Measurements from ENCODE around the gene GFRA4.
A peak's percentile ranks its signal among the peaks of the same experiment; 100 is the strongest.

GFRA4 gene

DNA sequence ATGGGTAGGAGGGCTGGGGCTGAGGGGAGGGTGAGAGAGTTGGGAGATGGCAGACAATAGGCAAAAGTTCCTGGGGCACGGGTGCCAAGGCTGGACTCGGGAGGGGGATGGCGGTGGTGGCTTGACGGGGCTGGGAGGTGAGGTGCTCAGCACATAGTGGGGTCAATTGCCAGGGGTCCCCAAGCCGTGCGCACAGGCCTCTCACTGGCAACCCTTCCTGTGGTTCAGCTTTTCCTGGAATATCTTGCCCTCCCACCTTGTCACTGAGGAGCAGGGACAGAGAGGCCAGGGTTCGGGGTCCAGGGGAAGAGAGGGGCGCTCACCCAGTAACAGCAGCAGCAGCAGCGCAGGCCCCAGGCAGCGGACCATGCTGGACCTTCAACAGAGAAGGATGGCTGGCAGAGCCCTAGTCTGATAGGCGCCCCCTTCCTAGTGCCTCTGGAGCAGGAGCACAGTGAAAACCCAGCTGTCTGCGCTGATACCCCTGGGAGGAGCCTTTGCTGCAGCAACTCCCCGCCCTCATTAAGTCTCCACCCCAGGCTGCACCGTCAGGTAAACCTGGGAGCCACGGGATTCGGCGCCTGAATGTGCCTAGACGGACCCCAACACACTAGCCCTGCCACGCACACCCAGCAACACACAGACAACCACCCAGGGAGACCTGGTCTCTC lies at the start of gene GFRA4:
Gene GFRA4 (minus strand): TSS at position 369 of the 671 bp plus-strand sequence. CDS start 0 bp downstream, at position 369.
- no peak for DNase-seq

GRCh38 chr20:3712279-3712873 lies 49.2 kb upstream of the GFRA4 start, which contains the start of gene SIGLEC1:
Gene SIGLEC1 (minus strand): TSS chr20:3712600. CDS start chr20:3707128, 5,472 bp downstream.
- no peak for DNase-seq

DNA sequence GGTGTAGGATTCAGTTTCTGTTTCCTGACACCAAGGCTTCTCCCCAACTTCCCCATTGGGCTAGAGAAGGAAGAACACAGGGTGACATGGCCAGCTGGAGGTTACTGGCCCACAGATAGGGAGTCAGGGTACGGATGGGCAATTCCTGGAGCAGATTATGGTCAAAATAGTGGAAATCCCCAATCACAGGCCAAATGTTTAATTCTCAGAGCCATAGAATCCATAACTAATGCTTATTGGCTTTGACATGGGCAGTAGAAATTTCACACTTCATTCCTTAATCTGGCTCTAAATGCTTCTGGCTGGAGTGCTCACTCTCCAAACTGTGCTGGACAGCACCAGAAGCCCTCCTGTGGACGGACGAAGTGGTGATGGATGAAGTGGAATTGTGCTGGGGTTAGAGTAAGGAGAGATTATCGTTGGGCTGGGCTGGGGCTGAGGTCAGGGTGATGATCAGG lies 48.3 kb upstream of the GFRA4 start:
- DNase-seq = no peak

GRCh38 chr20:3710703-3711483 lies 47.7 kb upstream of the GFRA4 start:
- DNase-seq = peak; percentile 18

- no peak for DNase-seq
Observed at GRCh38 chr20:3710011-3710466, 46.8 kb upstream of the GFRA4 start.

DNA sequence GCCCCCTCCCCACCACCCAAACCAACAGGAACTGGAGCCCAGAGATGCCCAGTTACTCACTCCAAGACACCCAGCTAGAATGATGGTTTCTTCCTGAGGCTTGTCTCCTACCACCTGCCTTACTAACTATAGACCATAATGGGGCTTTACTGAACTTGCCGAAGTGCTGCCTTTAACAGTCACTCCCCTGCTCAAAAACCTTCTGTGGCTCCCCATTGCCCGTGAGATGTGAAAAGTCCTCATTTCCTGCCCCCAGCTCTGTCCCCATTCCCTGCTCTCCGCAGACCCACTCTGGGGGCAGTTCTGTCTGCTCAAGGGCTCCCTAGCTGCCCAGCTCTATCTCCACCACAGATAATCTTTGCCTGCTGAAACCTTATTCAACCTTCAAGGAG lies 44.3 kb upstream of the GFRA4 start:
- no peak for DNase-seq

DNA sequence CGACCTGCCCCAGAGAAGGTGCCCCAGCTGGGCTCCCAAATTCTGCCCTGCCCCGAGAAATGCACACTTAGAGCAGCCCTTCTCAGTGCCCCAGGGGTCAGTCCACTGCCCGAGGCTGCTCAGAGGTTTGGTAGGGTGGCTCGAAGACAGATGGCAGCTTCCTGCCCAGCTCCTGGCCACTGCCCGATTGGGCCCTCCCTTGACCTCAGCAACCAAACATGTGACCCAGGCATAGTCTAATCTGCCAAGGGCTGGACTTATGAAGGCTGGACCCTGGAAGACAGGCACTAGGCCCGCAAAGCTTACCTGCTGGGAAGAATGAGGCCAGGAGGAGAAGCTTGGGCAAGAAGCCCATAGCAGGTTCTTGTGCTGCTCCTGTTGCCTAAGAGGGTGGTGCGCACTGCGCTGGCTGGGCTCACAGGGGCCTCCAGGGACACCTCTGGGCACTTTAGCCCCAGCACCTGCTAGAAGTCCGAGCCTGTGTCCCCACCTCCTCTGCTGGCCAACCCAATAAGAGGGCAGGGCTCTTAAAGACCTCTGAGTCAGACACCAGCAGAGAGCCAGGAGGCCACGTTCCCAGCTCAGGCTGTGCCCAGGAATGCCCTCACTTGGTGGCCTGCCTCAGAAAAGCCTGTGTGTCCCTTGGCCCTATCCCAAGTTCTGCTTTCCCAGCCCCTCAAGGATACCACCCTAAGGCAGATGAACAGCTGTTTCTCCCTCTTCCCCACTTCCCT lies 43.7 kb upstream of the GFRA4 start:
- DNase-seq = no peak

GRCh38 chr20:3705970-3706739 lies 43.0 kb upstream of the GFRA4 start:
- DNase-seq = no peak

DNA sequence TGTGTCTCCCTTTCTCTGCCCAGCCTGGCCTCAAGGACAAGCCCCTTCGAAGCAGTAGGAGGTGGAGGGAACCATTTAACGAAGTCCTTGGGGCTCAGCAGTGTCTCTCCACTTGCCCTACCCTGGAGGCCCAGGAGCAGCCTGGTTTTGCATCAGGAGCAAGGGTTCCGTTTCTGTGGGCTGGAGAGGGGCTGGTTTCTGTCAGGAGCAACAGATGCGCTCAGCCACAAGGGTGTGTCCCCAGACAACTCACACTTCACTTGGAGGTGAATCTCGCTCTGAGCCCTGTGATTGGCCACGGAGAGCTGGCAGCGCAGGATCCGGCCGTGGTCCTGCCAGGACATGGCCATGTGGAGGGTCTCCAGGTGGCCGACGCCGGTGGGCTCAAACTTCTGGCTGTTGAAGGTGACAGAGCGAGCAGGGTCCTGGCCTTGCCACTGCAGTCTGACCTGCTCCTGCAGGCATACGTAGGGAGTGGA lies 42.3 kb upstream of the GFRA4 start:
- no peak for DNase-seq

DNA sequence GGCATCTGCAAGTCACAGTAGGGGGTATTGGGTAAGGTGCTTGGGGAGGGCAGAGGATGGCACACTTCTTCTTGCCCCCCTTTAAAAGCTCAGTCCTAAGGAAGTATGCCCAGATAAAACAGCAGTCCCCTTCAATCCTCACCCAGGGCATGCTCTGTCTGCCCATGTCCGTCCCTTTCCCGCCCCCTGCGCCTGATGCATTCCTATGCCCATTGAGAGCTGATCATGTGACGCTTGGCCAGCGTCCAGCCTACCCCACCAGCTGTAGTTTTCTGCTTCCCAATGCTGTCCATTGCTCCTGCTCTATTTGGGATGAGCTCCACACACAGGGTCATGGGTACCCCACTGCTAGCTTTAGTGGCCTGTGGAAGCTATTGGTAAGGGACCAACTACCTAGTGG lies 40.9 kb upstream of the GFRA4 start:
- DNase-seq = no peak

GRCh38 chr20:3702611-3703391 lies 39.6 kb upstream of the GFRA4 start:
- no peak for DNase-seq

DNA sequence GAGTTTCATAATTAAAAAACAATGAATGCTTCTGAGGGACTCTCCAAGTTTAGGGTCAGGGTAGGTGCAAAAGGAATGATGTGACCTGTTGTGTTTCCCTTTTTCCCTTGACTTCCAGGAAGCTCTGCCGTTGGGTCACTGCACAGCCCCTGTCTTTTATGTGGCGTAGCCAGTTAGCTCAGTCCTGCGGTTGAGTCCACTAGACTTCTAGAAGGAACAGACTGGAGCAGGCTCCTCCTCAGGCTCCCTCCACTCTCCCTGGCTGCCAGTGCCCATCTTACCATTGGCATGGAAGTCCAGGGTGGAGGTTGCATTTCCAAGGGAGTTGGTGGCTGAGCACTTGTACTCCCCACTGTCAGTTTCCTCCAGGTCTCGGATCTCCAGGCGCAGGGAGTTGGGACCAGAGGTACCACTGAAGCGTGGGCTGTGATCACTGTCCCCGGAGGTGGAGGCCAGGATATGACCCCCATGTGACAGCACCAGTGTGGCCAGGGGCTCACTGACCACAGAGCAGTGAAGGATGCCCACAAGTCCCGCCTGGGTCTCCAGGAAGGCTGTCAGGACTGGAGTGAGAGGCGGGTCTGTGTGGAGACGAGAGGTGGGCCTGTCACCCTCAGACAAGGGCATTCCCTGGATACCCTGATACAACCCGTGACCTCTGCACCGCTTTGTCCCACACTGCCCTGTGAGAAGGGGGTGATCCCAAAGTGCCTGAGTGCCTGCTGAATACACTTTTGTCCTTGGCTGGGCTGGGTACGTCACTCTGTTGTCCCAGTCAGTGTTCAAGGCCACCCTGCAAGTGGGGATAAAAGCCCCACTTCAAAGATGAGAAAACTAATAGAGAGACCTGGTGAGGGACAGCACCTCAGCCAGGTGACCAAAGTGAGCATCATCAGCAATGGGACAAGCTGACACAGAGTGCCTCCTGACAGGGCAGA lies 38.1 kb upstream of the GFRA4 start:
- no peak for DNase-seq

DNA sequence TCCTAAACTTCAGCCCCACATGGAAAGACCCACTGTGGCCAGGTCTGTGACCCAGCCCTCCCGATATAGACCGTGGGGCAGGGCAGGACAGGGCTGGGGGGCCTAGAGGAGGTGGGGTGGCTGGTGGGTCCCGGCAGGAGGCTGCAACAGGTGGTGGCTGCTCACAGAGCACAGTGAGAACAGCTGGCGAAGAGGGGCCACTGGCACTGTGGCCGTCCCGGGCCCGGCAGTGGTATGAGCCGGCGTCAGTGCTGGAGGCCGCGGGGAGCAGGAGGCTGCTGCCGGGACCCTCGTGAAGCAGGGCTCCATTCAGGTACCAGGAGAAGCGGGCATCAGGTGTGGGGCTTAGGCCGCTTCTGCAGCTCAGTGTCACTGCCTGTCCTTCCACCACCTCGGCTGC lies 35.8 kb upstream of the GFRA4 start:
- DNase-seq = no peak

DNA sequence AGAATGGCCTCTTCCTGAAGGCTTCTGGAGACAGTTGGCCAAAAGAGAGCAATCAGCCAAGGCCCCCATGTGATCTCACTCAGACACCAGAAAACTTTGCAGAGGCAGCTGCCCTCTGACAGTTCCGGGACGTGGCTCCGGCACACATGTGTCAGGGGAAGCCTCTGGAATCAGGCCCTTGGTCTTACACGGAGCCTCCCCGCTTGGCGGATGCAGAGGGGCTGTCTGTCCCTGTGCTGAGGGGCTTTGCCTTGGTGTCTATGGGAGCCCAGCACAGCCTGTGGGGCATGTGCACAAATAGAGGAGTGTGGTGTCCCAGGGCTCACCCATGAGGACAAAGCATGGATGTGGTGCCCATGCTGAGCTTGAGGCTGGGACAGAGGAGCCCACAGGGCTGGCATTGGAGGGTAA lies 35.4 kb upstream of the GFRA4 start:
- no peak for DNase-seq

- no peak for DNase-seq
Observed at GRCh38 chr20:3697588-3698305, 34.5 kb upstream of the GFRA4 start.

- no peak for DNase-seq
Observed at GRCh38 chr20:3696745-3697587, 33.8 kb upstream of the GFRA4 start.

DNA sequence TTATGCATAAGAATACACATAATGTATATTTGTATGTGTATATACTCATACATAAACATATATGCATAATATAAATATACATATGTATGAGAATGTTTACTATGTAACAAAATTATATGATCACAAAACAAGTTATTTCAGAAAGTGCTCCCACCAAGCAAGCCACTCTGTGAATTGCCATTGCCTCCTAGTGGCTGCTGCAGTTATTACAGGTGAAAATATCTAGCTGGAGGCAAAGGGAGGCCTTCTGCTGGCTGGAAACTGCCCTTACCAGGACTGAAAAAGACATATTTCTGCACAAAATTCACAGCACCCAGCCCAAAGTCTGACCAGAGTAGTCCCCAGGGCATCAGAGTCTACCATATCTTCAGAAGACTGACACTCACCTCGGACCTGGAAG lies 33.0 kb upstream of the GFRA4 start:
- DNase-seq = no peak

GRCh38 chr20:3694864-3695263 lies 31.7 kb upstream of the GFRA4 start:
- DNase-seq = no peak
